Panc1 (cell line): ENCODE results near the gene CNIH1. TPM values are rescaled to one million over a fixed set of nuclear protein-coding genes. Genes with fewer than 3 reads are reported as not detected.

Source experiments
- ATAC-seq: fragments of 200-7000 bp; cut with Tn5 transposase; 2 replicates; pipeline ENCODE4 v1.9.1; 2020; ENCODE audit warnings: mild to moderate bottlenecking, moderate library complexity
- BruUV-seq: library from RNA; stranded (reverse); fragments of 400-500 nt; replicated peaks from 2 replicates; lab custom pipeline; 2021; lab: Mats Ljungman, UMichigan
- CTCF ChIA-PET: fragments of 300-600 bp; sonication (Branson Sonifier 250); formaldehyde crosslinking; loops from one replicate; lab custom pipeline; 2022; ENCODE audit warnings: antibody characterized with exemption; lab: Charles Lee
- POLR2A ChIA-PET: fragments of 300-600 bp; sonication (Branson Sonifier 250); formaldehyde crosslinking; loops from one replicate; lab custom pipeline; 2022; ENCODE audit warnings: antibody characterized with exemption; lab: Charles Lee
- DNase-seq: peaks from one replicate; pipeline ENCODE4 v3.0.0-alpha.2; 2010; ENCODE audit warnings: low read depth, low spot score
- H3K27ac ChIP-seq: 2 replicates; pipeline ENCODE4 v1.5.1; 2011; ENCODE audit warnings: mild to moderate bottlenecking, low read length, inconsistent platforms
- H3K27me3 ChIP-seq: fragments of 200-500 bp; sonication (Bioruptor generic); 2 replicates; pipeline ENCODE4 v1.6.0; 2014; ENCODE audit warnings: low read length, inconsistent platforms; ENCODE audit not compliant: control insufficient read depth, insufficient read depth
- H3K36me3 ChIP-seq: fragments of 200-500 bp; sonication (Bioruptor generic); 2 replicates; pipeline ENCODE4 v1.5.1; 2014; ENCODE audit warnings: inconsistent platforms, mild to moderate bottlenecking, low read length, moderate library complexity; ENCODE audit not compliant: control insufficient read depth, insufficient read depth
- H3K4me1 ChIP-seq: 2 replicates; pipeline ENCODE4 v1.5.1; 2011; ENCODE audit warnings: inconsistent platforms, mild to moderate bottlenecking, low read length, moderate library complexity; ENCODE audit not compliant: control insufficient read depth, insufficient read depth
- H3K4me3 ChIP-seq, 2 experiments: 2 replicates each; pipeline ENCODE4 v1.5.1; 2011 to 2012; ENCODE audit warnings: low read depth in 2 of 2, low read length in 2 of 2, mild to moderate bottlenecking in 2 of 2, inconsistent platforms in 1 of 2, moderate library complexity in 1 of 2
- H3K9me3 ChIP-seq: fragments of 200-500 bp; sonication (Bioruptor generic); 2 replicates; pipeline ENCODE4 v1.5.1; 2014; ENCODE audit warnings: low read depth, mild to moderate bottlenecking, inconsistent platforms, low read length, moderate library complexity; ENCODE audit not compliant: control insufficient read depth, insufficient read depth
- CTCF ChIP-seq: fragments of 450-650 bp; IDR thresholded peaks from 2 replicates; pipeline ENCODE4 v1.5.1; 2017; ENCODE audit warnings: mild to moderate bottlenecking
- POLR2AphosphoS5 ChIP-seq: IDR thresholded peaks from 2 replicates; pipeline ENCODE4 v1.6.1; 2012; ENCODE audit warnings: mild to moderate bottlenecking, low read depth, low read length, moderate library complexity
- REST ChIP-seq, 2 experiments: IDR thresholded peaks; 2 replicates each; pipeline ENCODE4 v1.6.1; 2011 to 2012; ENCODE audit warnings: low read depth in 2 of 2, control low read depth in 1 of 2, low read length in 1 of 2, mild to moderate bottlenecking in 1 of 2, moderate library complexity in 1 of 2; ENCODE audit not compliant: insufficient read depth in 1 of 2
- SIN3A ChIP-seq: IDR thresholded peaks from 2 replicates; pipeline ENCODE4 v1.6.1; 2012; ENCODE audit warnings: low read depth, mild to moderate bottlenecking, low read length, moderate library complexity, borderline replicate concordance; ENCODE audit not compliant: insufficient read depth
- TCF7L2 ChIP-seq: IDR thresholded peaks from 2 replicates; pipeline ENCODE4 v1.6.1; 2011; ENCODE audit warnings: mild to moderate bottlenecking, low read depth, low read length, inconsistent platforms
- in situ Hi-C: cut with HindIII; loops from 2 replicates; pipeline ENCODE4 v1.10.0; 2016; ENCODE audit warnings: low sequenced_read_pairs, low pct_unique_long_range_greater_than_20kb
- intact Hi-C: fragments of 100-400 bp; cut with micrococcal nuclease; formaldehyde crosslinking; loops from one replicate; pipeline ENCODE4 v1.10.0; 2022; ENCODE audit not compliant: unreplicated experiment
- total RNA-seq: library from RNA; stranded (reverse); gene quantifications from one replicate; pipeline ENCODE4 v1.2.1, GENCODE V29; 2021; ENCODE audit not compliant: unreplicated experiment

The CNIH1 gene
- total RNA-seq, 1 experiment from 2014 or later: 83.7 TPM

- in situ Hi-C loops: no loop called here
- no TSS peak for BruUV-seq
Observed at GRCh38 chr14:54489731-54490444, 48.7 kb upstream of the CNIH1 start.

GRCh38 chr14:54489318-54489683 lies 48.1 kb upstream of the CNIH1 start:
- in situ Hi-C loops: no loop called here
- ChIA-PET CTCF (no interaction called here), POLR2A (interaction anchor here (0.9 kb wide), 1 partner anchor 35 kb away, joined by 8 read pairs; no protein-coding TSS in a partner anchor)
- no peaks in the 10 kb centered on the region for H3K9me3 ChIP-seq
- peak overlapping the region; percentile 95 for H3K27ac ChIP-seq
- H3K4me3 ChIP-seq: peak overlapping the region; percentile 81 to 94
- intact Hi-C loops: no loop called here
- ATAC-seq: peak; percentile 21
- H3K27me3 ChIP-seq: no peaks in the 10 kb centered on the region
- BruUV-seq: no TSS peak
- no peak for DNase-seq
- peaks cover 4% of the 10 kb centered on the region; the same call in 1 of the 2 replicates for H3K36me3 ChIP-seq
- TF ChIP-seq CTCF: 0 out of 2 replicates have a peak, but pooled peaks have one; percentile 6
- no peak for TF ChIP-seq POLR2AphosphoS5
- peaks cover 11% of the 10 kb centered on the region for H3K4me1 ChIP-seq

More at GRCh38 chr14:54489731-54490444, 48.7 kb upstream of the CNIH1 start:
- Histone ChIP-seq H3K27me3 (no peaks in the 10 kb centered on the region), H3K27ac (peak overlapping the region; percentile 95), H3K9me3 (no peaks in the 10 kb centered on the region), H3K36me3 (peaks cover 4% of the 10 kb centered on the region; the same call in 1 of the 2 replicates), H3K4me1 (peaks cover 11% of the 10 kb centered on the region), H3K4me3 (peak overlapping the region; percentile 81 to 94)
- TF ChIP-seq CTCF (no peak), SIN3A (no peak), POLR2AphosphoS5 (no peak), REST (IDR thresholded peaks at IDR 0.05; ENCODE audit: insufficient read depth in 1 of 2, low read depth in 2 of 2, low read length in 1 of 2) (no peak), TCF7L2 (no peak)
- no peak for ATAC-seq
- POLR2A ChIA-PET: interaction anchor here (0.9 kb wide), 1 partner anchor 36 kb away, joined by 8 read pairs; no protein-coding TSS in a partner anchor
- no peak for DNase-seq
- CTCF ChIA-PET: no interaction called here
- intact Hi-C loops: no loop called here
